GM21447 (cell line): Measurements from ENCODE around the gene KCNE2.

Experiments
- ATAC-seq: cut with Tn5 transposase; IDR thresholded peaks from one replicate; pipeline ENCODE4 v1.9.1; 2021; ENCODE audit not compliant: unreplicated experiment

The KCNE2 gene

GRCh38 chr21:34363733-34364132 lies at the start of gene KCNE2:
TSS of gene KCNE2 (plus strand) at chr21:34364006. CDS start at chr21:34370479, 6,473 bp downstream.
- no peak for ATAC-seq

GRCh38 chr21:34319585-34319984 lies 44.2 kb upstream of the KCNE2 start:
- no peak for ATAC-seq

GRCh38 chr21:34320011-34320410 lies 43.8 kb upstream of the KCNE2 start:
- ATAC-seq: no peak

GRCh38 chr21:34330055-34330454 lies 33.8 kb upstream of the KCNE2 start:
- ATAC-seq: no peak

GRCh38 chr21:34331726-34332125 lies 32.1 kb upstream of the KCNE2 start:
- no peak for ATAC-seq

- ATAC-seq: no peak
Measured at GRCh38 chr21:34332347-34332746, 31.5 kb upstream of the KCNE2 start.

GRCh38 chr21:34333121-34333739 lies 30.6 kb upstream of the KCNE2 start:
- ATAC-seq: no peak

GRCh38 chr21:34335316-34335715 lies 28.5 kb upstream of the KCNE2 start:
- ATAC-seq: no peak

GRCh38 chr21:34336245-34336644 lies 27.6 kb upstream of the KCNE2 start:
- ATAC-seq: no peak

- ATAC-seq: no peak
Measured at GRCh38 chr21:34336756-34337391, 26.9 kb upstream of the KCNE2 start.

GRCh38 chr21:34337741-34338140 lies 26.1 kb upstream of the KCNE2 start:
- no peak for ATAC-seq

- ATAC-seq: no peak
Measured at GRCh38 chr21:34338226-34338625, 25.6 kb upstream of the KCNE2 start.

- no peak for ATAC-seq
Measured at GRCh38 chr21:34340061-34340460, 23.7 kb upstream of the KCNE2 start.

- ATAC-seq: no peak
Measured at GRCh38 chr21:34342476-34342875, 21.3 kb upstream of the KCNE2 start.

GRCh38 chr21:34343347-34343746 lies 20.5 kb upstream of the KCNE2 start:
- ATAC-seq: no peak

GRCh38 chr21:34343838-34344381 lies 19.9 kb upstream of the KCNE2 start:
- ATAC-seq: no peak

- ATAC-seq: no peak
Measured at GRCh38 chr21:34344584-34344983, 19.2 kb upstream of the KCNE2 start.

- ATAC-seq: no peak
Measured at GRCh38 chr21:34345091-34345871, 18.5 kb upstream of the KCNE2 start.

GRCh38 chr21:34345892-34346291 lies 17.9 kb upstream of the KCNE2 start:
- no peak for ATAC-seq

- ATAC-seq: no peak
Measured at GRCh38 chr21:34348890-34349519, 14.8 kb upstream of the KCNE2 start.

GRCh38 chr21:34351786-34352241 lies 12.0 kb upstream of the KCNE2 start:
- no peak for ATAC-seq
